GM12892 (cell line): ENCODE data around the gene NCR3LG1.

Source experiments
- POLR2A ChIP-seq: IDR thresholded peaks from 2 replicates; pipeline ENCODE4 v1.6.1; 2011; ENCODE audit warnings: low read depth, low read length, control low read depth
- POLR2AphosphoS5 ChIP-seq: IDR thresholded peaks from 2 replicates; pipeline ENCODE4 v1.6.1; 2011; ENCODE audit warnings: low read depth, low read length, control low read depth
- TAF1 ChIP-seq: IDR thresholded peaks from 2 replicates; pipeline ENCODE4 v1.6.1; 2011; ENCODE audit warnings: low read depth, mild to moderate bottlenecking, control low read depth, low read length, borderline replicate concordance

DNA sequence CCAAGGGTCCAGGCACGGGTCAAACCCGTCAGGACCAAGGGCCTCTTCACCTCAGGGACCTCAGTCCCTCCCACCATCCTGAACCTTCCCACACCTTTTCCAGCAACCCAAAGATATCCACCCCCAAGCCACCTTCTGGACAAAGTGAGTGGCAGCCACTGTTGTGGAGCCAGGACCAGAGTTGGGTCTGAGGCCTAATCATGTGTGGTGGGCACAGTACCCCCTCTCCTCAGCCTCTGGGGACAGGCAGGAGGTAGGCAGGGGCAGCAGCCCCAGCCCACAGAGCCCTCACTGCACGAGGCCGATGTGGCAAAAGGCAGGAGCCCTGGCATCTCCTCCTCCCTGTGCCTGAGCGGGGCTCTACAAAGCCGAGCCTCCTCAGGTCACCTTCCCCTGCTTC lies 34.3 kb downstream of the NCR3LG1 start:
- TF ChIP-seq POLR2A (no peak), POLR2AphosphoS5 (no peak), TAF1 (no peak)
